CD4-positive, CD25-positive, alpha-beta regulatory T cell (primary cell): ENCODE measurements around the gene TIAM2. TPM values are rescaled to one million over a fixed set of nuclear protein-coding genes. Genes with fewer than 3 reads are reported as not detected.

Experiments used
- ATAC-seq, 2 donors: fragments of 150-1000 bp; cut with Tn5 transposase; one replicate each; pipeline ENCODE4 v1.10.0; 2021; ENCODE audit warnings: low read depth in 2 of 2, moderate number of reproducible peaks in 2 of 2, moderate library complexity in 1 of 2
- DNase-seq, 3 donors: peaks; one replicate each; pipeline versions ENCODE4 v3.0.0 to v3.0.0-alpha.2; 2012 to 2022; ENCODE audit warnings: mixed read lengths in 1 of 3
- H3K27ac ChIP-seq: one replicate; pipeline ENCODE4 v1.7.0; 2013; ENCODE audit warnings: mild to moderate bottlenecking, low read length; ENCODE audit not compliant: insufficient read depth, poor library complexity, severe bottlenecking
- H3K27me3 ChIP-seq: one replicate; pipeline ENCODE4 v1.7.0; 2013; ENCODE audit warnings: low read length; ENCODE audit not compliant: control insufficient read depth, insufficient read depth
- H3K36me3 ChIP-seq: one replicate; pipeline ENCODE4 v1.7.0; 2013; ENCODE audit warnings: mild to moderate bottlenecking, low read length, moderate library complexity; ENCODE audit not compliant: control insufficient read depth, insufficient read depth
- H3K4me1 ChIP-seq: 2 replicates; pipeline ENCODE4 v1.7.0; 2013; ENCODE audit warnings: mild to moderate bottlenecking, low read length; ENCODE audit not compliant: insufficient read depth, control insufficient read depth, poor library complexity, severe bottlenecking
- H3K4me3 ChIP-seq: one replicate; pipeline ENCODE4 v1.7.0; 2013; ENCODE audit warnings: low read depth, mild to moderate bottlenecking, low read length, moderate library complexity
- H3K9me3 ChIP-seq, 2 experiments: 1 replicate in 1 of 2; 2 replicates in 1 of 2; pipeline ENCODE4 v1.7.0; 2013; ENCODE audit warnings: low read length in 2 of 2, mild to moderate bottlenecking in 1 of 2, moderate library complexity in 1 of 2; ENCODE audit not compliant: control insufficient read depth in 2 of 2
- H3K27ac Mint-ChIP-seq, 3 donors: one replicate each; pipeline ENCODE4 v1.8.0; 2020 to 2022; ENCODE audit warnings: mild to moderate bottlenecking in 3 of 3, mixed read lengths in 3 of 3, moderate library complexity in 2 of 3
- H3K27me3 Mint-ChIP-seq: one replicate; pipeline ENCODE4 v1.8.0; 2022; ENCODE audit warnings: mild to moderate bottlenecking, mixed read lengths
- H3K36me3 Mint-ChIP-seq: one replicate; pipeline ENCODE4 v1.8.0; 2020; ENCODE audit warnings: mixed read lengths
- H3K4me1 Mint-ChIP-seq, 4 donors: one replicate each; pipeline ENCODE4 v1.8.0; 2020 to 2022; ENCODE audit warnings: mixed read lengths in 4 of 4, mild to moderate bottlenecking in 1 of 4
- H3K4me3 Mint-ChIP-seq, 4 donors: one replicate each; pipeline ENCODE4 v1.8.0; 2020 to 2022; ENCODE audit warnings: mild to moderate bottlenecking in 4 of 4, mixed read lengths in 4 of 4, moderate library complexity in 3 of 4
- H3K9me3 Mint-ChIP-seq, 7 donors: one replicate each; pipeline ENCODE4 v1.8.0; 2020 to 2022; ENCODE audit warnings: mixed read lengths in 7 of 7, mild to moderate bottlenecking in 3 of 7, moderate library complexity in 2 of 7
- polyA plus RNA-seq, 4 donors: library from polyadenylated mRNA; unstranded; fragments of 300-500 nt; fragmentation: Illumina TruSeq; gene quantifications; one replicate each; pipeline ENCODE4 v1.2.3, GENCODE V29; 2021
- total RNA-seq: library from RNA; stranded (reverse); gene quantifications from one replicate; pipeline ENCODE4 v1.2.3, GENCODE V29; 2022

The TIAM2 gene
- total and polyA plus RNA-seq, 5 donors from 2014 or later: 0.66 to 5.9 (median 1.3) TPM

GRCh38 chr6:154980273-154981078 is 14.6 kb upstream of the TIAM2 start:
- DNase-seq: no peak
- no peaks in the 10 kb centered on the region for H3K4me1 ChIP-seq
- no peaks in the 10 kb centered on the region for H3K9me3 ChIP-seq
- Mint-ChIP-seq H3K27me3 (no peaks in the 10 kb centered on the region), H3K36me3 (no peaks in the 10 kb centered on the region), H3K4me1 (peaks cover 0 to 8% (median 5%) of the 10 kb centered on the region in 4 donors), H3K9me3 (peaks cover 0 to 2% (median 0%) of the 10 kb centered on the region in 7 donors), H3K4me3 (no peak overlapping the region), H3K27ac (peak overlapping the region in 1 of 3 donors; percentile 9)
- no peaks in the 10 kb centered on the region for H3K36me3 ChIP-seq
- H3K27ac ChIP-seq: no peak overlapping the region
- ATAC-seq: no peak
- H3K4me3 ChIP-seq: no peak overlapping the region
- no peaks in the 10 kb centered on the region for H3K27me3 ChIP-seq

- H3K4me3 Mint-ChIP-seq: no peak overlapping the region
- H3K36me3 Mint-ChIP-seq: no peaks in the 10 kb centered on the region
- peak overlapping the region in 1 of 3 donors; percentile 9 for H3K27ac Mint-ChIP-seq
- H3K4me1 ChIP-seq: no peaks in the 10 kb centered on the region
- H3K27ac ChIP-seq: no peak overlapping the region
- no peaks in the 10 kb centered on the region for H3K27me3 ChIP-seq
- H3K27me3 Mint-ChIP-seq: no peaks in the 10 kb centered on the region
- H3K36me3 ChIP-seq: no peaks in the 10 kb centered on the region
- ATAC-seq: no peak
- H3K9me3 Mint-ChIP-seq: peaks cover 0 to 2% (median 0%) of the 10 kb centered on the region in 7 donors
- H3K4me3 ChIP-seq: no peak overlapping the region
- DNase-seq: peak in 1 of 3 donors; percentile 8
- peaks cover 0 to 8% (median 5%) of the 10 kb centered on the region in 4 donors for H3K4me1 Mint-ChIP-seq
- H3K9me3 ChIP-seq: no peaks in the 10 kb centered on the region
Observed at GRCh38 chr6:154981079-154981870, 13.8 kb upstream of the TIAM2 start.

GRCh38 chr6:154984146-154984545 is 11.0 kb upstream of the TIAM2 start:
- no peaks in the 10 kb centered on the region for H3K9me3 ChIP-seq
- Mint-ChIP-seq H3K4me3 (no peak overlapping the region), H3K9me3 (peaks cover 0 to 1% (median 0%) of the 10 kb centered on the region in 7 donors)

GRCh38 chr6:154986787-154987235 is 8.3 kb upstream of the TIAM2 start:
- no peak overlapping the region for H3K4me3 Mint-ChIP-seq

More at GRCh38 chr6:154984146-154984545, 11.0 kb upstream of the TIAM2 start:
- DNase-seq (no peak), ATAC-seq (no peak)
- Mint-ChIP-seq H3K27ac (no peak overlapping the region), H3K27me3 (no peaks in the 10 kb centered on the region), H3K36me3 (no peaks in the 10 kb centered on the region), H3K4me1 (peaks cover 0 to 8% (median 5%) of the 10 kb centered on the region in 4 donors)
- no peaks in the 10 kb centered on the region for H3K4me1 ChIP-seq
- no peaks in the 10 kb centered on the region for H3K36me3 ChIP-seq
- no peak overlapping the region for H3K27ac ChIP-seq
- H3K4me3 ChIP-seq: no peak overlapping the region
- no peaks in the 10 kb centered on the region for H3K27me3 ChIP-seq

GRCh38 chr6:154989448-154989847 is 5.7 kb upstream of the TIAM2 start:
- Histone ChIP-seq H3K4me3 (no peak overlapping the region), H3K27me3 (no peaks in the 10 kb centered on the region), H3K4me1 (no peaks in the 10 kb centered on the region), H3K27ac (no peak overlapping the region), H3K36me3 (no peaks in the 10 kb centered on the region), H3K9me3 (no peaks in the 10 kb centered on the region)
- ATAC-seq: no peak
- no peak overlapping the region for H3K4me3 Mint-ChIP-seq
- no peak overlapping the region for H3K27ac Mint-ChIP-seq
- H3K4me1 Mint-ChIP-seq: no peaks in the 10 kb centered on the region
- H3K27me3 Mint-ChIP-seq: peaks cover 6% of the 10 kb centered on the region
- H3K9me3 Mint-ChIP-seq: peaks cover 0 to 1% (median 0%) of the 10 kb centered on the region in 7 donors
- no peak for DNase-seq
- H3K36me3 Mint-ChIP-seq: no peaks in the 10 kb centered on the region

More at GRCh38 chr6:154986787-154987235, 8.3 kb upstream of the TIAM2 start:
- no peaks in the 10 kb centered on the region for H3K4me1 Mint-ChIP-seq
- no peaks in the 10 kb centered on the region for H3K36me3 ChIP-seq
- no peaks in the 10 kb centered on the region for H3K9me3 ChIP-seq
- H3K27me3 ChIP-seq: no peaks in the 10 kb centered on the region
- H3K4me1 ChIP-seq: no peaks in the 10 kb centered on the region
- no peaks in the 10 kb centered on the region for H3K27me3 Mint-ChIP-seq
- no peak overlapping the region for H3K27ac Mint-ChIP-seq
- no peaks in the 10 kb centered on the region for H3K36me3 Mint-ChIP-seq
- no peak overlapping the region for H3K4me3 ChIP-seq
- DNase-seq: no peak
- H3K9me3 Mint-ChIP-seq: peaks cover 0 to 1% (median 0%) of the 10 kb centered on the region in 7 donors
- no peak for ATAC-seq
- no peak overlapping the region for H3K27ac ChIP-seq

- DNase-seq (no peak), ATAC-seq (no peak)
- H3K27me3 ChIP-seq: no peaks in the 10 kb centered on the region
- Mint-ChIP-seq H3K4me3 (no peak overlapping the region), H3K36me3 (no peaks in the 10 kb centered on the region), H3K27ac (no peak overlapping the region), H3K27me3 (peaks cover 9% of the 10 kb centered on the region), H3K9me3 (peaks cover 0 to 1% (median 0%) of the 10 kb centered on the region in 7 donors), H3K4me1 (peaks cover 0 to 4% (median 0%) of the 10 kb centered on the region in 4 donors)
- H3K9me3 ChIP-seq: no peaks in the 10 kb centered on the region
- H3K27ac ChIP-seq: no peak overlapping the region
- H3K4me1 ChIP-seq: peaks cover 8% of the 10 kb centered on the region
- no peaks in the 10 kb centered on the region for H3K36me3 ChIP-seq
- H3K4me3 ChIP-seq: no peak overlapping the region
Observed at GRCh38 chr6:154991207-154991606, 3.9 kb upstream of the TIAM2 start.

GRCh38 chr6:154993026-154993425 is 2.1 kb upstream of the TIAM2 start:
- Mint-ChIP-seq H3K4me3 (peak overlapping the region in 1 of 4 donors; percentile 82), H3K27ac (no peak overlapping the region), H3K9me3 (peaks cover 0 to 1% (median 0%) of the 10 kb centered on the region in 7 donors), H3K4me1 (peaks cover 0 to 8% (median 0%) of the 10 kb centered on the region in 4 donors), H3K36me3 (no peaks in the 10 kb centered on the region), H3K27me3 (peaks cover 22% of the 10 kb centered on the region)
- Histone ChIP-seq H3K4me3 (no peak overlapping the region), H3K27ac (no peak overlapping the region), H3K36me3 (no peaks in the 10 kb centered on the region), H3K9me3 (no peaks in the 10 kb centered on the region), H3K4me1 (peaks cover 10% of the 10 kb centered on the region), H3K27me3 (peaks cover 11% of the 10 kb centered on the region)
- DNase-seq (no peak), ATAC-seq (no peak)
